Erythroblast (primary cell): Measurements from ENCODE around the gene BEST4.

Source experiments
- GATA1 ChIP-seq: IDR thresholded peaks from 2 replicates; pipeline ENCODE4 v1.6.1; 2011; ENCODE audit warnings: low read depth, mild to moderate bottlenecking, control low read depth, low read length, moderate library complexity
- POLR2A ChIP-seq: IDR thresholded peaks from 2 replicates; pipeline ENCODE4 v1.6.1; 2011; ENCODE audit warnings: mild to moderate bottlenecking, low read length

DNA sequence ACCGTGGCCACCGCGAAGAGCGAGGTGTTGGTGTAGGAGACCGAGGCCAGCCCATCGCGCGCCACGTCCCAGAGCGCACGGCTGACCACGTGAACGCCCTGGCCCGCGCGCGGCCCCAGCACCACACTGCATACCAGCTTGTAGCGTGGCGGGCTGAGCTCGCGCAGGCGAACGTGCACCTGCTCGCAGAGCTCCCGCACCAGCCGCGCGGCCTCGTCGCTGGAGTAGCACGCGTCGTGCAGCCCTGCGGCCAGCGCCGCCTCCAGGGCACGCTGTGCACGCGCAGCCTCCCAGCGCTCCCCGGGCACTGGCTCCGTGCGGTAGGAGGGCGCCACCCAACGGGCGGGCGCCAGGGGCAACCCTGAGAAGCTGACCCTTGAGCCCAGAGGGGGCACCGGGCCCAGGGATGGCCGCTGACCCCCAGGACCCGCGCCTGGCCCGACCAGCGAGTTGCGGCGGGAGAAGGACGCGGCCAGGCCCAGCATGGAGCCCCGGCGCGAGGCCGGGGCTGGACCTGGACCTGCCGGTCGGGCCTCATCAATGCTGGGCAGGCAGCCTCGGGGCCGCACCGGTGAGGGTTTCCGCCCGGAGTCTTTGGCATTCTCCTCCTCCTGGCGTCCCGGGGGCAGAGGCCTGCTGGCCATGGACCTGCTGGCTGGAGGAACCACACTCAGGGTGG, 18.2 kb upstream of the BEST4 start:
- TF ChIP-seq POLR2A (no peak), GATA1 (no peak)
